Measurements from ENCODE around the gene YKT6. TPM values are rescaled to one million over a fixed set of nuclear protein-coding genes. Genes with fewer than 3 reads are reported as not detected.

YKT6 gene
- polyA plus RNA-seq, 1 experiment, result 124 TPM

GRCh38 chr7:44188480-44189225 is 12.1 kb upstream of the YKT6 start:
- Histone ChIP-seq H3K27me3 (ENCODE audit: control insufficient read depth, insufficient read depth, low read length) (peaks cover 8% of the 10 kb centered on the region), H3K27ac (ENCODE audit: low read depth, low read length) (no peak overlapping the region), H3K9me3 (ENCODE audit: control insufficient read depth, insufficient read depth, low read length) (peaks cover under 1% of the 10 kb centered on the region; the same call in 1 of the 2 replicates), H3K4me3 (ENCODE audit: low read depth, low read length) (no peak overlapping the region)
- DNase-seq (ENCODE audit: low read depth, low spot score), result no peak
- CTCF ChIA-PET, result no interaction called here
- POLR2A ChIA-PET, result no interaction called here
- TF ChIP-seq CTCF (IDR thresholded peaks at IDR 0.05; ENCODE audit: low read depth, low read length), result no peak

- TF ChIP-seq CTCF (IDR thresholded peaks at IDR 0.05; ENCODE audit: low read depth, low read length), result no peak
- ChIA-PET POLR2A (no interaction called here), CTCF (no interaction called here)
- DNase-seq (ENCODE audit: low read depth, low spot score), result no peak
- Histone ChIP-seq H3K27ac (ENCODE audit: low read depth, low read length) (no peak within 1 kb of the TSS), H3K4me3 (ENCODE audit: low read depth, low read length) (no peak within 1 kb of the TSS), H3K27me3 (ENCODE audit: control insufficient read depth, insufficient read depth, low read length) (peaks cover 8% of the 10 kb centered on the region), H3K9me3 (ENCODE audit: control insufficient read depth, insufficient read depth, low read length) (peaks cover 3% of the 10 kb centered on the region; the same call in 1 of the 2 replicates)
Measured at GRCh38 chr7:44189286-44189992, 11.3 kb upstream of the YKT6 start, which contains the start of gene GCK. TSS of gene GCK (minus strand) at chr7:44189439. CDS start at chr7:44188953, 486 bp downstream.

DNA sequence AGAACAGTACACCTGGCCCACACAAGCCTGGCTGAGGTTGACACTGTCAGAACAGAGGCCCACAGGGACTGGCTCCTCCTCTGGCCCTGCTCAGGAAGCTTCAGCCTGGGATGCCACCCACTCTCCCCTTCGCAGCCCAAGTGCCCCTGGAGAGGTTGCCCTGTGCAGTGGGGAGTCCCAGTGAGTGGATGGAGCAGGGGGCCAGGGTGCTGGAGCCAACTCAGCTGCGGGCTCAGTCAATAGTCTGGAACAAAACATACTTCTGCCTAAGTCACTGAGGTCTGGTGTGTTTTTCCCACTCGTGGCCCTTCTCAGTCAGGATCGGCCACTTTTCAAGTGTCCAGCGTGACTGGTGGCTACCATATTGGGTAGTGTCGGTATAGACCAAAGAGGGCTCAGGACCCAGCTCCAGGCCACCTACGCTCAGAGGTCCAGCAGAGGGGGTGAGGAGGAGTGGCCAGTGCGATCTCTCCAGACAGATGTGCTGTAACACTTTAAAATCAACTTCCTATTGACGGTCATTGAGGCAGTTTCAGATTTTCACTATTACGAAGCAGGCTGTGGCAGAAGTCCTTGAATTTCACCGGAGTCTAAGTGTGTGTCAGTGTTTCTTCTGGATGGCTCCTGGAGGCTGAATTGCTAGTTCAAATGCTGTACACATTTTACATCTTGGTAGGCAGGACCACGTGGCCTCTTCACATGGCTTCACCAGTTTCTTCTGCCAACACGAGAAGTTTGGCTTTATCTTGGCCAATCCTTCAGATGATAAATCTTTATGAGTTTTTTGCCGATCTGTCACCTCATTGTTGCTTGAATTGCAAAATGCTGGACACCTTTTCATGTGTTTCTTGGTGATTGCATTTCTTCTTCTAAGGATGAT is 10.5 kb upstream of the YKT6 start:
- no peak for TF ChIP-seq CTCF (IDR thresholded peaks at IDR 0.05; ENCODE audit: low read depth, low read length)
- Histone ChIP-seq H3K27me3 (ENCODE audit: control insufficient read depth, insufficient read depth, low read length) (peaks cover 8% of the 10 kb centered on the region), H3K4me3 (ENCODE audit: low read depth, low read length) (no peak overlapping the region), H3K27ac (ENCODE audit: low read depth, low read length) (no peak overlapping the region), H3K9me3 (ENCODE audit: control insufficient read depth, insufficient read depth, low read length) (peaks cover 3% of the 10 kb centered on the region; the same call in 1 of the 2 replicates)
- no peak for DNase-seq (ENCODE audit: low read depth, low spot score)
- ChIA-PET CTCF (no interaction called here), POLR2A (no interaction called here)

DNA sequence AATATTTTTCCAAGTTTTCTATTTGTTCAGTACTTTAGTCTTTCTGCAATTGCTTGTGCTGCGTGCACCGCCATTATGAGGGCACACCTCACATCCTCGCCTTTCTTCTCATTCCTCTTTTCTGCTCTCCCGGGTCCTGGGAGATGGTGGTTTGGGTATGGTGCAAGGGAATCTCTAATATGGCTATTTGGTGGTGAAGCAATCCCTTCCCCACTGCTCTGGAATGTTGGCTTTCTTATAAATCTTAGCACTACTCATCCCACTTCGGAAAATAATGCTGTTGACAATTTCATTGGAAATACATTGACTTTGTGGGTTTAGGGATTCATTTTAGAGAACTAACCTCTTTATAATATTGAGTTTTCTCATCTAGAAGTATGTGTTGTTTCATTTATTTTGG is 9.6 kb upstream of the YKT6 start:
- DNase-seq (ENCODE audit: low read depth, low spot score), result no peak
- no peak for TF ChIP-seq CTCF (IDR thresholded peaks at IDR 0.05; ENCODE audit: low read depth, low read length)
- Histone ChIP-seq H3K4me3 (ENCODE audit: low read depth, low read length) (no peak overlapping the region), H3K27me3 (ENCODE audit: control insufficient read depth, insufficient read depth, low read length) (peaks cover 8% of the 10 kb centered on the region), H3K9me3 (ENCODE audit: control insufficient read depth, insufficient read depth, low read length) (peaks cover 3% of the 10 kb centered on the region; the same call in 1 of the 2 replicates), H3K27ac (ENCODE audit: low read depth, low read length) (no peak overlapping the region)
- ChIA-PET POLR2A (no interaction called here), CTCF (no interaction called here)
